Measurements from ENCODE around the gene SCAF1.

SCAF1 gene

DNA sequence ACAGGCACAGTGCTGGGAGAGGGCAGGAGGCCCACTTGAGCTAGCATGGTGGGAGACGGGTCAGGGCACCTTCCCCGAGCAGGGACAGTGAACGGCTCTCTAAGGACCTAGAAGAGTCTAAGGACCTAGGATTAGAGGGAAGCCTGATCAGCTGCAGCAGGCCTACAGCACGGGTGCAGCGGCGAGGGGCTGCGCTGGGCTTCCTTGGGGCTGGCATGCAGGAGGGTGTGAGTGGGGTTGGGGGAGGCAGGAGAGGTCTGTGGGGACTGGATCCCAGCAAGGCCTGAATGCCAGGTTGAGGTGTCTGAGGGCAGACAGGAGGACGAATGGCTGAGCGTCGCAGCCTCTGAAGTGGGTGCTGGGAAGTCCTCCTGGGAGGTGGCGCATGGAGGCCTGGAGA, 3.6 kb downstream of the SCAF1 start:
- DNase-seq: no peak

GRCh38 chr19:49645995-49646394, 4.0 kb downstream of the SCAF1 start:
- no peak for DNase-seq

DNA sequence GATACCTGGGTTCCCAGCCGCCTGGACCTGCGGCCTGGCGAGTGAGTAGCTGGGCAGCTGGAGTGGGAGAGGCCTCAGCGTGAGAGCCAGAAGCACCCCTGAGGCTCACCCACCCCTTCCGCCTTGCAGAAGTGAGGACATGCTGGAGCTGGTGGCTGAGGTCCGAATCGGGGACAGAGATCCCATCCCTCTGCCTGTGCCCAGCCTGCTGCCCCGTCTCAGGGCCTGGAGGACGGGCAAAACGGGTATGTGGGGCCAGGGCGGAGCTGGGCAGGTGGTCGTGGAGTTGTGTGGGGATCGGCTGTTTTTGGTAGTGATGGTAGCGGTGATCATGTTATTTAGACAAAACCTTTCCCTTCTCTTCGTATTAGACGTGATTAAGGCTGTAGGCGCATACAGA, 4.6 kb downstream of the SCAF1 start:
- DNase-seq: no peak

- no peak for DNase-seq
Measured at GRCh38 chr19:49651029-49651819, 9.2 kb downstream of the SCAF1 start.

GRCh38 chr19:49651820-49652550, 10.0 kb downstream of the SCAF1 start:
- DNase-seq: no peak

- no peak for DNase-seq
Measured at GRCh38 chr19:49652551-49653465, 10.8 kb downstream of the SCAF1 start.

- no peak for DNase-seq
Measured at GRCh38 chr19:49653466-49653806, 11.4 kb downstream of the SCAF1 start.

DNA sequence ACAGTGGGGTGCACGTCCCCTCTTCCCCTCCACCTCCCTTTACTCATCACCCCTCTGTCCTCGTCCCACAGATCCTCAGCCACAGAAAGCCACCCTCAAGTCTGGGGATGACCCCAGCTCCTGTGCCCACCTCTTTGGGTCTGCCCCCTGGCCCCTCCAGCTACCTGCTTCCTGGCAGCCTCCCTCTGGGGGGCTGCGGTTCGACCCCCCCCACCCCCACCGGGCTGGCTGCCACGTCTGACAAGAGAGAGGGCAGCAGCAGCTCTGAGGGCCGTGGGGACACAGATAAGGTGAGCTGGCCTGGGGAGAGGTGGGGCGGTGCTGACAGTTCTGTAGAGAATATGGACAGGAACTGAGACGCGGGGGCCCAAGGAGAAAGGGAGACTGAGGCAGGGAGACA, 12.6 kb downstream of the SCAF1 start:
- no peak for DNase-seq

GRCh38 chr19:49655570-49656455, 13.8 kb downstream of the SCAF1 start:
- DNase-seq: no peak

- DNase-seq: no peak
Measured at GRCh38 chr19:49656456-49657109, 14.6 kb downstream of the SCAF1 start.

GRCh38 chr19:49657493-49658138, 15.6 kb downstream of the SCAF1 start:
- no peak for DNase-seq

GRCh38 chr19:49658139-49658517, 16.1 kb downstream of the SCAF1 start:
- DNase-seq: no peak

GRCh38 chr19:49658566-49659442, 16.8 kb downstream of the SCAF1 start:
- no peak for DNase-seq

DNA sequence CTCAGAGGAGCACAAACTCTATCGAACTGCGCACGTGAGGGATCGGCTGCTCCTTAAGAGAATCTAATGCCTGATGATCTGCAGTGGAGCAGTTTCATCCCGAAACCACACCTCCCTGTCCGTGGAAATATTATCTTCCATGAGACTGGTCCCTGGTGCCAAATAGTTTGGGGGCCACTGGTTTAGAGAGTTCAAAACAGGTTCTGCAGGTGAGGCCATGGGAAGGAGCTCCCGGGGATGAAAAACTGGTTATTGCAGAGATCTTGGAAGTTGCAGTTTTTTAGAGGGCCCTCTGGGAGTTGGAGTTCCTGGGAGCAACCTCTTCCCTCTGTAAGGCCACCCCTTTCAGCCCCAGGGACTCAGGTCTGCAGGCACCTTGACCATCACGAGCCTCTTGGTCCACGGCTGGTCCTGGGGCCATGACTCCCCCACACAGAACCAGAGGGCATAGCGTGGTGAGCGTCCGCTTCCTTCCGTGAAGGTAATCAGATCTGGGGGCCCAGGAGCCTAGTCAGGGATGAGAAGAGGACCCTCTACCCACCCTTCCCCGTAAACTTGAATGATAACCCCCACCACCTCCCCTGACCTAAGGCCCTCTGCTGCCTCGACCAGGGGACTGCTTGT, 18.4 kb downstream of the SCAF1 start:
- no peak for DNase-seq

- no peak for DNase-seq
Measured at GRCh38 chr19:49662011-49662410, 20.0 kb downstream of the SCAF1 start.

DNA sequence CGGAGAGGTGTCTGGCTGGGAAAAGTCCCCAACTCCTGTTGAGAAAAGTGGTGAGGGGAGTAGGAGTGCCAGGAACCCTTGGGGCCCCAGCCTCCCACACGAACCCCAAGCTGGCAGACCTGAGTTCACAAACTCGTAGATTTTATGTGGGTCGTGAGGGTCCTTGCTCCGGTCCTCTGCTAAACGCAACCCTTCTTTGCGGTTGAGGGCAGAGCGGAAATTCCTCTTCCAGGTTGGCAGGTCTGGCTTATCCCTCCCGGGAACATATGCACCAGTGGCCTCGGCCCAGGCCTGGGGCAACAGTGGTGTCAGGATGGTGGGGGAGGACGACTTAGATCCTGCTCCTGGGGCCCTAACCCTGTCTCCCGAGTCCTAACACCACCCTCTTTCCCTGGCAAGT, 21.2 kb downstream of the SCAF1 start:
- no peak for DNase-seq

DNA sequence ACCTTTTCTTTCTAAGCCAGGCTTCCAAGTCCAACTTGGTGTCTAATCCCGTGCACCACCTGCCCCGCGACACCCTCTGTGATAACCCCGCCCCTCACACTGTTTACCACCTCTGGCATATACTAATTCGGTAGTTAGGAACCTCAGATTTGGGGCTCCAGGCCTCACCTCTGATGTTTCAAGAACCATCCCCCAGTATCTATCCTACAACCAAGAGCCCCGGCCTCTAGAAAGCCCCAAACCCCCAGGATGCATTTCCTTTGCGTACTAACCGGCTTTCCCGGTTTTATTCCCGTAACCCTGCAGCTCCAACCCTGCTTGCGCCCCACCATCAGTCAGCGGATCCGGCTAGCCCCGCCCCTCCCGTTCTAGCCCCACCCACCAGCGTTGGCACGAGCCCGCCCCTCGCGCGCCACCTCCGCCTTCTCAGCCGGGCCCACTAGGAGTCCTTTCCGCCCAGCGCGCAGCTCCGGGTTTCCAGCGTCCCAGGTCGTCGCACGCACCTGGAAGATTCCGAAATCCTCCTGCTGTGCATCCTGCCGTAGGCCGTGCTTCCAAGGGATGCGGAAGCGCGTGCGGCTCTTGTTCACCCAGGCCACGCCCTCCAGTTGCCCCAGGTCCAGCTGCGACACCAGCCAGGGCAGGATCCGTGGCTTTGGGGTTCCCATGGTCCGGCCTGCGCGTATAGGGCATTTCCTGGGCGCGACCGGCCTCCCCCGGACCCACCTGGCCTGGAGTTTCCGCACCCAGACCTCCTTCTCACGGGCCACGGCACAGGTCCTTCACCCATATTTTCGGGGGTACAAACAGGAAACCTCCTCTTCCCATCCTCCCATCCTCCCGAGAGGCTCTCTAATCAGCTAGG, 22.4 kb downstream of the SCAF1 start:
- DNase-seq: peak; percentile 97

DNA sequence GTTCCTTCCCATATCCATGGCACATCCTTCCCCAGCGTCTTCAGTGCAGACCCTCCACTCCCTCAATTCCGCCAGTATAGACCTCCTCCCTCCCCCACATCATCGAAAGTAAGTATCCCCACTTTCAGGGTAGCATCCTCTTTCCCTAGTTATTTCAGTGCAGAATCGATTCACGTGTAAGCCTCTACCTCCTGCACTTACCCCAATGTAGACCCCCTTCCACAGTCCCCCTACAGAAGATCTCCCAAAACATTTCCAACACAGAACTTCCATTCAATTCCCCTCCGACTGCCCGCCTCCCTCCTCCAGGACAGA, 23.0 kb downstream of the SCAF1 start:
- no peak for DNase-seq
